MV-4-11 (cell line): Measurements from ENCODE around the gene PRUNE2.

Experiments used
- DNase-seq: peaks from one replicate; lab custom pipeline; 2025; lab: John Stamatoyannopoulos, UW

PRUNE2 gene

DNA sequence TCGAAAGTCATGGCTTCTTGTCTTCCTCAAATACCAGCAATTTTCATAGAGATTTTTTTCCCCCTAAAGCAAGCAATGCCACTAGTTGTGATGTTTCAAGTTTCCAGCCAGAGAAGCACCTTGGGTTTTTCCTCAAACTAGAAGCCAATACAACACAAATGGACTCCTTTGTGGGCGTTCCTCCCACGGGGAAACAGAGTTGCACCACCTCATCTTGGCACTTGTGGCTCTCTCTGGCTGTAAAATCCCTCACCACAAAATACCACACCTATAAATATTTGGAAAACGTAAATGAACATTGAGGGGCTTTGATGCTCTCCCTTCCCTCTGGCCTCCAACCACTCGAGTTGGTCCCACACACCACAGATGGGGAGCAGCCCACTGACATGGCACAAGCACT lies 208.8 kb downstream of the PRUNE2 start:
- DNase-seq, result no peak

GRCh38 chr9:76693912-76694311 lies 212.0 kb downstream of the PRUNE2 start:
- no peak for DNase-seq

GRCh38 chr9:76692458-76693129 lies 213.3 kb downstream of the PRUNE2 start:
- DNase-seq, result no peak

DNA sequence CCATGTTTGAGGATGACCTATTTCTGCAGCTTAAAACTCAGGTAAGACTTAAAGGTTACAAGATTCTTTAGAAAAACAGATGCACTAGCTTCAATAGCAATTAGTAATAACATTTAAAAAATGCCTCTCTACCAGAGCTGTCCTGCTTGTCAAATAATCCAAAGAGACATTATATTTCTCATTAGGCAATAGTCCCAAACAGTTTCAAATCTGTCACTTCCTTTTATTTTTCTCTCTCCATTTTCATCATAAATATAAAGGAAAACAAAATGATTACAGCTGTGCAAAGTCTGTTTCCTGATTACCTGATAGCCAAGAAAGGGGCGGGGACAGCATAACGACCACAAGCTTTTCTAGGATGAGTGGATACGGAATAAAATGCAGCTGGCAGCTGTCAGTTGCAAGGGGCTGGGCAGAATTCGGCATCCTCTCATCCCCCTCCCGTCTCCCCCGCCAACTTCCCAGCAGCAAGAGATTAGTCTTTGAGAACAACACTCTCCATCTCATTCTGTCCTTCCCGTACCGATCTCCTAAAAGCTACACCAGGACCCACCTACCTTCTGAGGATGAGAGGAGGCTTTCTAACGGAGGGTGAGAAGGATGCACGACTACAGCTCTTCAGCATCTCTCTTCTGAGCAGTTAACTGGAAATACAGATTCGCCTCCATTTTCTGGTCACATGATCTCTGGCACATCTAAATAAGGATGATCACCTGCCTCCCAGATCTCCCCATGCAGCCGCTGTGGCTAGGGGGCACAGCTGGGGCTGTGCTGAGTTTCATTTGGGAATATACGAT lies 214.2 kb downstream of the PRUNE2 start:
- DNase-seq, result no peak

GRCh38 chr9:76690973-76691370 lies 214.9 kb downstream of the PRUNE2 start:
- DNase-seq, result no peak

DNA sequence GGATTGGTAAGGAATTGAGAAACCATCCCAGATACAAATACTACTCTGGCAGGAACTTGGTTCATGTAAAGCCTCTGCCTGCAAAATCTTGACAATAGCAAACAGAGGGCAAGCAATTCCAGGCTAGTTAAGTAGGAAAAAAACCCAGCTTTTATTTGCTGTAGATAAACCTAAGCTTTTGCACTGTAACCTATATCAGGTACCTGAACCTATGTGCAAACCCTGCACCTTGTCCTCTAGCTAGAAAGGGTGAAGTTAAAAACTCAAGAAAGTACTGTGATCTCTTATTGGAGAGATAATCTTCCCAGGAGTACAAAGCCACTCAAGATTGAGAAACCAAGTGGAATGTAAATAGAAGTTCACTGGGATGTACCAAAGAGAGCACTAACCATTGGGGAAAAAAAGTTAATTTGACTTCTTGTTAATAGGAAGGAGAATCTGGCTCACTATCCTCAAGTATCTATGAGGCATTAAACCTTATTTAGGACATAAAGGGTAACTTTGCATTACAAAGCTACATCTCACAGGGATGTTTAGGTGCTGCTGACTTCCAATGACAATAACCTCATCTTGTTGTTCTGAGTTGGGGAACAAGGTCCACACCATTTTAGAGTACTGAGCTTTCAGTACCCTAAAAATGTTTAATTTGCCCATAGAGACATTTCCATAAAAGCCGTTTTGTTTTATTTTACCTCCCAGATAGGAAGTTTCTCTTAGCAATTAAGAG lies 215.5 kb downstream of the PRUNE2 start:
- no peak for DNase-seq

GRCh38 chr9:76688471-76689238 lies 217.3 kb downstream of the PRUNE2 start:
- no peak for DNase-seq

DNA sequence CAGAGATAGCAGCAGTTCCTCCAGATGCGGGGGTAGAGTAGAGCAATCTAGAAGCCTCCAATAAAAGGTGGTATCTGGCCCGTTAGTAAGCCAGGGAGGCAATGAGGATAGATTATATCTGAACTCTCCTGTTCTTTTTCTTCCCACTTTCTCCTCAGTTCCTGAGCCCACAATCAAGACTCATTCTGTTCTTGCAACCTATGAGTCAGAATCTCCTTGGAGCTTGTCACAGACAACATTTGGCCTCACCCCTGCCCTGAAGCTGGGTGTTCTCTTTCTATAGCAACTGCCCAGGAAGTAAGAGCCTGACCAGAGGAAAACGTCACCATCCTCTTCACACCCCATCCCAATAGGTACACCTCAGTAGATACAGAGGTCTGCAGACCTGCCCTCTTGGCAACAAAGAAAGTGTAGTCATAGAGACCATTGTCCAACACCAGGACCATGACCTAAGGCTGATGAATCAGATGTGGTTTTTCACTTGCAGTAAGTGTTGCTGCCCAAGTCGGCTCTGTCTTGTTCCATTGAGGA lies 218.0 kb downstream of the PRUNE2 start:
- peak; percentile 67 for DNase-seq

DNA sequence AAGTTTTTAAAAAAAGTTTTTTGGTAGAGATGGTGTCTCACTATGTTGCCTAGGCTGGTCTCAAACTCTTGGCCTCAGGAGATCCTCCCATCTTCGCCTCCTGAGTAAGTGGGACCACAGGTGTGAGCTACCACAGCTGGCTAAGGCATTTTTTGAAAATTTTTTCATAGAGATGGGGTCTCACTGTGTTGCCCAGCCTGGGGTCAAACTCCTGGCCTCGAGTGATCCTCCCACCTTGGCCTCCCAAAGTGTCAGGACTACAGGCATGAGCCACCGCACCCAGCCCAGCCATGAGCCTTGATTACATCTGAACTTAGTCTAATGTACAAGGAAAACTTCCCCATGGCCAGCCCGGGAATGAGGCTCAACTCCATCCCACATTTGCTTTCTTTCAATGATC lies 219.2 kb downstream of the PRUNE2 start:
- DNase-seq, result no peak

GRCh38 chr9:76684213-76684612 lies 221.7 kb downstream of the PRUNE2 start:
- no peak for DNase-seq

- DNase-seq, result no peak
Measured at GRCh38 chr9:76681556-76681955, 224.4 kb downstream of the PRUNE2 start.

GRCh38 chr9:76680716-76681425 lies 225.0 kb downstream of the PRUNE2 start:
- DNase-seq, result no peak

DNA sequence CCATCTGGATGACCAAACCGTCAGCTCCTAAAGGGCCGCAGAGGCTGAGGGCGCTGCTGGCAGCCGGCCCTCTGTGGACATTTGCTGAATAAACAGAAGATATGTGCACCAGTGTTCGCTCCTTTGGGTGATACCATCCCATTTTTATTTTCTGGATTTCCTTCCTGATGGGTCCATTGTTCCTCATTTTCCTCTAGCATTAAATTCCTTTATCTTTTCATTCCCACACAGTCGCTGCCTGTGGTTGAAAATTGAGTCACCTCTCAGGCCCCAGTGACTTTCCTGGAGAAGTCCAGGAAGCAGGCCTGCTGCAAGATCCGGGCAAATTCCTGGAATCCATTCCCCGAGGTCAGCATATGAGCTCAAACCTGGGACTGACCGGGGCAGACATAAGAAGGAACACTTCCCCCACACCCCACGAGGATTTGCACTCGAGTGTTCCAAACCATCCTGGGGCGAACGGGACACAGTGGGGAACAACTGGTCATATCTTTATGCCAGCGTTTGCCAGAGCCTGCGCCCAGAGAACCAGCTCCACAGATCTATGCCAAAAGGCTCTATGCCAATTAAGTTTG lies 228.3 kb downstream of the PRUNE2 start:
- no peak for DNase-seq

DNA sequence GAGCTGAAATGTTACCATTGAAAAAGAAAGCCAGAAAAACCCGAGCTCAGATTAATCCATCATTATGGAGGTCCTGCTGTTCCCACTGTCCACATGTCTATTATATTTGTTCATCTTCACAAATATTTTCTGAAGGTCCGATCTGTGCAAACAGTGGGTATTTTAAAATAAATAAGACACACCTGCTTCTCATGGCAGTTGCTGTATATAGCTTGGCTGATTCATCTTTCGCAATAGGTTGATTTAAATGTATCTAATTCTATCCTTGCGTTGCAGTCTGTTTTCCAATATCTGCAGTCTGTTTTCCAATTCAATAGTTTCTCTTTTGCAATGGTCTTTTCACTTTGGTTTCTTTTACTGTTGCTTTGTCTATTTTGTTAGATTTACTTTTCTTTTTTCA lies 229.1 kb downstream of the PRUNE2 start:
- DNase-seq, result no peak

- no peak for DNase-seq
Measured at GRCh38 chr9:76667521-76667957, 238.4 kb downstream of the PRUNE2 start.

- peak; percentile 4 for DNase-seq
Measured at GRCh38 chr9:76665966-76666365, 239.9 kb downstream of the PRUNE2 start.

GRCh38 chr9:76665458-76665857 lies 240.5 kb downstream of the PRUNE2 start:
- DNase-seq, result no peak

DNA sequence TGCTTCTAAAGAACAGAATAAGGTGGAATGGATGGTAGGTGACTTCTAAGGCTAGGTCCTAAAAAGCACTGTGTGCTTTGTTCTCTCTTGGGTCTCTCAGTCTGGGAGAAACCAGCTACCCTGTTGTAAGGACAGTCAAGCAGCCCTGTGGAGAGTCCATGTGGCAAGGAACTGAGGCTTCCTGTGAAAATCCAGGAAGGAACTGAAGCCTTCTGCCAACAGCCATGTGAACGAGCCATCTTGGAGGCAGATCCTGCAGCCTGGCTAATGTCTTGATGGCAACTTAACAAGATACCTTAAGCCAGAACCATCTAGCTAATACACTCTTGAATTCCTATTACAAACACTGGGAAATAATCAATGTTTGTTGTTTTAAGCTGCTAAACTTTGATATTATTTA lies 241.8 kb downstream of the PRUNE2 start:
- no peak for DNase-seq

- peak; percentile 51 for DNase-seq
Measured at GRCh38 chr9:76662476-76663281, 243.2 kb downstream of the PRUNE2 start.
